HL-60 (cell line): ENCODE measurements around the gene NPEPL1.

Source experiments
- CTCF ChIP-seq: IDR thresholded peaks from one replicate; pipeline ENCODE4 v1.5.1; 2011; ENCODE audit warnings: low read length, control low read depth, inconsistent platforms; ENCODE audit not compliant: insufficient read depth
- GABPA ChIP-seq: IDR thresholded peaks from 2 replicates; pipeline ENCODE4 v1.6.1; 2012; ENCODE audit warnings: low read depth
- TF ChIP-seq, protein P1 (sequence below): IDR thresholded peaks from 2 replicates; pipeline ENCODE4 v1.6.1; 2012; ENCODE audit warnings: low read depth; ENCODE audit not compliant: insufficient replicate concordance

- no peak for TF ChIP-seq CTCF
- TF ChIP-seq, protein P1, sequence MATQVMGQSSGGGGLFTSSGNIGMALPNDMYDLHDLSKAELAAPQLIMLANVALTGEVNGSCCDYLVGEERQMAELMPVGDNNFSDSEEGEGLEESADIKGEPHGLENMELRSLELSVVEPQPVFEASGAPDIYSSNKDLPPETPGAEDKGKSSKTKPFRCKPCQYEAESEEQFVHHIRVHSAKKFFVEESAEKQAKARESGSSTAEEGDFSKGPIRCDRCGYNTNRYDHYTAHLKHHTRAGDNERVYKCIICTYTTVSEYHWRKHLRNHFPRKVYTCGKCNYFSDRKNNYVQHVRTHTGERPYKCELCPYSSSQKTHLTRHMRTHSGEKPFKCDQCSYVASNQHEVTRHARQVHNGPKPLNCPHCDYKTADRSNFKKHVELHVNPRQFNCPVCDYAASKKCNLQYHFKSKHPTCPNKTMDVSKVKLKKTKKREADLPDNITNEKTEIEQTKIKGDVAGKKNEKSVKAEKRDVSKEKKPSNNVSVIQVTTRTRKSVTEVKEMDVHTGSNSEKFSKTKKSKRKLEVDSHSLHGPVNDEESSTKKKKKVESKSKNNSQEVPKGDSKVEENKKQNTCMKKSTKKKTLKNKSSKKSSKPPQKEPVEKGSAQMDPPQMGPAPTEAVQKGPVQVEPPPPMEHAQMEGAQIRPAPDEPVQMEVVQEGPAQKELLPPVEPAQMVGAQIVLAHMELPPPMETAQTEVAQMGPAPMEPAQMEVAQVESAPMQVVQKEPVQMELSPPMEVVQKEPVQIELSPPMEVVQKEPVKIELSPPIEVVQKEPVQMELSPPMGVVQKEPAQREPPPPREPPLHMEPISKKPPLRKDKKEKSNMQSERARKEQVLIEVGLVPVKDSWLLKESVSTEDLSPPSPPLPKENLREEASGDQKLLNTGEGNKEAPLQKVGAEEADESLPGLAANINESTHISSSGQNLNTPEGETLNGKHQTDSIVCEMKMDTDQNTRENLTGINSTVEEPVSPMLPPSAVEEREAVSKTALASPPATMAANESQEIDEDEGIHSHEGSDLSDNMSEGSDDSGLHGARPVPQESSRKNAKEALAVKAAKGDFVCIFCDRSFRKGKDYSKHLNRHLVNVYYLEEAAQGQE = no peak
- TF ChIP-seq GABPA = no peak
These were observed 28.3 kb downstream of the NPEPL1 start for GRCh38 chr20:58720890-58721289.
